Stimulated activated CD8-positive, alpha-beta memory T cell treated with anti-CD3 and anti-CD28 coated beads, Interleukin-7, amount 100 ng/mL, for 24 hours (primary cell): Measurements from ENCODE around the gene PFKM.
"Not testable (repeated sequence)": the region's sequence is repeated elsewhere in the genome, so short reads cannot be mapped to it uniquely, and the experiment has no call there.

ENCODE experiments used
- DNase-seq: peaks from one replicate; pipeline ENCODE4 v3.0.0-alpha.2; 2020; ENCODE audit warnings: low read depth

The PFKM gene

DNA sequence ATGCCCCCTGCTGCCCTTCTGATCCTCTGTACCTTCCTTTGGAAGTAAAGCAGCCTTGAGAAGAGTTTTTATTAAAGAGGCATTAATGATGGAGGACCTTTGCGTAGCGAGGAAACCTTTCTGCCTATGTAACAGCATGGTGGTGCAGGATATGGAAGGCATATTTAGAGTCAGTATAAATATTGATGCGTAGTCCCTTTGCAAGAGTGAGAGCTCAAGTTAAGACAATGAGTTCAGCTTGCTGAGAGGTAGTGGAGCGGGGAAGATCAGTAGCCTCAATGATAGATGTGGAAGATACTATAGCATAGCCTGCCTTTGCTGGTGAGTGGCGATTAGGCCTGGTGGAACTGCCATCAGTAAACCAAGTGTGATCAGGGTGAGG lies 7.9 kb upstream of the PFKM start:
- not testable (repeated sequence) for DNase-seq

DNA sequence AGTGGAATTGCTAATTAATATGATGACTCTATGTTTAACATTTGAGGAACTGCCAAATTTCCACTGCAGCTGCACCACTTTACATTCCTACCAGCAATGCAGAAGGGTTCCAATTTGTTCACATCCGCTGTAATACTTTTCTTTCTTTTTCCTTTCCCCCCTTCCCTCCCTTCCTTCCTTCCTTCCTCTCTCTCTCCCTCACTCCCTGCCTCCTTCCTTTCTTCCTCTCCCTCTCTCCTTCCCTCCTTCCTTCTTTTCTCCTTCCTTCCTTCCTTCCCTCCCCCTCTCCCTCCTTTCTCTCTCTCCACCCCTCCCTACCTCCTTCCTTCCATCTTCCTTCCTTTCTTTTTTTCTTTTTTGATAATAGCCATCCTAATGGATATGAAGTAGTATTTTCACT lies 3.2 kb upstream of the PFKM start:
- no peak for DNase-seq

DNA sequence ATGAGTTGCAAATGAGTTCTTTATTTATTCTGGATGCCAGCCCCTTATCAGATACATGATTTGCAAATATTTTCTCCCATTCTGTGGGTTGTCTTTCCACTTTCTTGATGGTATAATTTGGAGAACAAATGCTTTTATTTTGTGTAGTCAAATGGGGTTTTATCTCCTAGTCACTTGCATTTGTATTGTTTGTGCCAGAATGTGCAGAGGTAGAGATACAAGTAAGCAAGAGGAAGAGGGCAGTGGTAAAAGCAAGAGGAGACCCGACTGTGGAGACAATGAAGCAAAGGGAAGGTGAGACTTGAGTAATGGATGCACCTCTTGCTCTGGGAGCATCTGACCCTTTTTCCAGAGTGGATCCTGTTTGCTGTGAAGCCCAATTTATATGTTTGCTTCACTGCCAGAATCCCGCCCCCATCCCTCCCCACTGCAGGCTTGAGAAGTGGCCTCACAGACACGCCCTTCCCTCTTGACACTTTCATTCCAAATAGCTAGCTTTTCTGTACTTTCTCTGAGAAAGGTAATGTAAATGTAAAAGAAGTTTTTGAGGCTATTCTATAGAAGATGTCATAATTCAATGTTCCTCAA lies 786 bp upstream of the PFKM start:
- no peak for DNase-seq

DNA sequence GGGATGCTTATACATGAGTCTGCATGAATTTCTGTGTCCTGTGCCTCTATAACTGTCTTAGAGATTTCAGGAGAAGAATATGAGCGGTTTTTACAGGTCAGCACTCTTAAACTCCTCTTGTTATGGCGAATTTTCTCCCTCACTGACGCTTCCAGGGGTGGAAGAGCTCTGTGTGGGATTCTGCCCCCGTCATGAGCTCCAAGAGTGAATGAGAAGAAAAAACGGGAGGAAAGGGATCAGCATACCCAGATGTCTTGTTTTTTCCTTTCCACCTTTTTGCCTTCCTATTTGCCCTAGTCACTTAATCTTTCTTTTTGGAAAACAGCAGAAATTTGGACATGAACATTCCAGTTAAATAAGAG lies 651 bp downstream of the PFKM start:
- no peak for DNase-seq

DNA sequence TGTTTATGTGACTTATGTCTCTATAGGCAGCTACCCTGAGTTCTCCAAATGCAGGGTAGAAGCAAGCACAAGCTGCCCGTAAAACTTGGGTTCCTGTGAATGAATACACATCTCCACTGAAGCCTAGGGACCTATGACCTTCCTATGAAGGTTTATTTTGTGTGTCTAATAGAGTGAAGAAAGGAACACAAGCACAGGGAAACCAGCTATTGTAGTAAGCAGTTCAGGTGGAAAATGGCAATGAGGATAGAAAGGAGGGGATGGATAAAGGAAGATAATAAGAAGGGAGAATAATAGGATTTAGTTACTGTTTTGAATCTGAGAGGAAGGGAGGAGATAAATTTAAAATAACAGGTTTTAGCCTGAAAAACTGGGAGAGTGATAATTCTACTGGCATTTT lies 2.4 kb downstream of the PFKM start:
- no peak for DNase-seq

DNA sequence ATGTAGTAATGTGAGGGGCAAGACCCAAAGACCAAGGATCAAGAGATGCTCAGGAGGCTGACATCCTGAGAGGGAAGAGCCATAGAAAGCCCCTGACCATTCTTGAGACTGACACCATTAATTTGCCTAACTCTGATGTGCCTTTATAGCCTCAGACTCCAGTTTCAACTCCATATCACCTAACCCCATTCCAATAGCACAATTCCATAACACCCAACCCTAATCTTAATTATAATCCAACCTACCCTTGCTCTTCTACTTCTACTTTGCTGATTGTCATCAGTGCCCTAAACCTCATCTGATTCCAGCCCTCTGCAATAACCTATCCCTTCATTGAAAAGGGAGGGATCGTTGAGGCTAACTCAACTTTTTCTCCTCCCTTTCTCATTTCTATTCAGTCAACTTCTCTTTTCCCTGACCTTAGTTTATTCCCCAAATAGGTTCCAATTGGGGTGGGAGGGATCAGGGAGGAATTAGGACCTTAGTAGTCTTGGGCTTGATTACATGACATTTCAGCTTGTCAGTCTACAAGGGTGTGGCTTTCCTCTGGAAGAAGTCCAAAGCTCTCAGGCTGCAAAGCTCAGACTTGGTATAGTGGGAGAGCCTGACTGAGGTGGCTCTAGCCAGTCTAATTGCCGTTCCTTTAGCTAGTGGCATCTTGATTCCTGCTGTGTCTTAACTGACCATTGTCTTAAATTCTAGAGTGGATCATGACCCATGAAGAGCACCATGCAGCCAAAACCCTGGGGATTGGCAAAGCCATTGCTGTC lies 3.1 kb downstream of the PFKM start:
- no peak for DNase-seq

DNA sequence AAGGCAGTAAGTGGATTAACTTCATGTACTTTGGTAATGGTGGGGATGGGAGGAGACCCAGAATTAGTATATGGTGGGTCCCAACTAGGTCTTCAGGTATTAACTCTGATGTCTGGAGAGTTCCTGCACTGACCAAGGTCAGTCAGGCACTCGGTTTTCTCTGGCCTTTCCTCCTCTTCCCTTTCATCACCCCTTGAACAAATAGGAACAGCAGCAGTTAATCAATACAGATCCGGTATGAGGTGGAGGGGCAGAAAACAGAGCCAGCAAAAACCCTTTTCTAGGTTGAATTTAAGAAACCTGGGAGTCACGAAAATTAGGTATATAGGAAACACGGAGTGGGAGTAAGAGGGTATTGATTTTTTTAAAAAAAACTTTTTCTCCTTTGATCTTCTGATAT lies 4.0 kb downstream of the PFKM start:
- DNase-seq: no peak

DNA sequence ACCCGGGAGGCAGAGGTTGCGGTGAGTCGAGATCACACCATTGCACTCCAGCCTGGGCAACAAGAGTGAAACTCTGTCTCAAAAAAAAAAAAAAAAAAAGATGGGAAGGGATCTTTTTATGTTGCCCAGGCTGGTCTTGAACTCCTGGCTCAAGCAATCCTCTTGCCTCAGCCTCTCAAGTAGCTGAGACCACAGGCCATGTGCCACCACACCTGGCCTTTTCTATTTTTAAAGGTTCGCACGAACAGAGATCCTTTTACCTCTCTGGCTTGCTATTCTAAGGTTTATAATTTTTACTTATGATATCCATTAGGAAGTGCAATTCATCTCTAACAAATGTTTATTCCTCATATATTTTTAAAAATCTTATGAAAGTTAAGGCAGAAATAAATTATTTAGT lies 6.4 kb downstream of the PFKM start:
- not testable (repeated sequence) for DNase-seq

DNA sequence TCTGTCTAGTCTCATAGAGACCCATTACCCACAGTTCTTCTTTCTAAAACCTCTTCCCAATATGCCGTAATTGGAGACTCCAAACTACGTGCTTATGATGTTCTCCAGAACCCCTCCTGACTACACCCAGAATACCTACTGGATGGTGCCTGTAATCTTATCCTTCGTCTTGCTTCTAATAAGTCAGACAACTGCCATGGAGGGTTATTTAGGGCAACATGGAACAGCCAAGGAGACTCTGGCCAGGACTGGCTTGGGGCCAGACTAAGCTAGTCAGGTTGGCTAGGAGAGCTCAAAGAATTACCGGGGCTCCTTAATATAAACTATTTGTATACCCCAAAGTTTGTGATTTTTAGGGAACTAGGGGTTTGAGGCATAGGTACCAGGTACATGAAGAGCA lies 6.8 kb downstream of the PFKM start:
- no peak for DNase-seq

DNA sequence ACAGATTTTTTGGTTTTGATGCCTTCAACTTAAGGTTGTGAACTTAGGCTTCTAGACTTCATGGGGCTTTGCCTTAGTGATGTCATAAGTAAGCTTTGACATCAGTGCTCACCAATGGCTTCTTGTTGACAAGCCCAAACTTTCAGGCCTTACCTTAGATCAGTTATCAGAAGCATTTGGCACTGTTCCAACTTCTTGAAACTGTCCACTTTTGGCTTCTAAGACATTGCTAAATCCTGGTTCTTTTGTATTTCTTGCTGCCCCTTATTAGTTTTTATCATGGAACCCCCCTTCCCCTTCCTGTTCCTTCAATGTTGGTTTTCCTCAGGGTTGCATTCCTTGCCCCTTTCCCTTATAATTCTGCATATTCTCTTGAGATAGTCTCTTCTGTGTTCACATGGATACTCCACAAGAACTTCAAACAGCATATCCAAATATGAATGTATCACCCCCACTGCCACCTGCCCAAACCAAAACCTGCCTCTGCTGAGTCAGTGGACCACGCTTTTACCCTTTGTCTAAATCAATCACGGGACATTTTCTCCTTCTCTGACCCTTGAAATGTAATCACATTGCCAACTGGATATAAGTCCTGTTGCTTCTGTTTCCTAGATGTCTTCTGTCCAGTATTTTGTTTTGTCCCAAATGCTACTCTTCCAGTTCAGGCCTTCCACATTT lies 7.9 kb downstream of the PFKM start:
- no peak for DNase-seq

DNA sequence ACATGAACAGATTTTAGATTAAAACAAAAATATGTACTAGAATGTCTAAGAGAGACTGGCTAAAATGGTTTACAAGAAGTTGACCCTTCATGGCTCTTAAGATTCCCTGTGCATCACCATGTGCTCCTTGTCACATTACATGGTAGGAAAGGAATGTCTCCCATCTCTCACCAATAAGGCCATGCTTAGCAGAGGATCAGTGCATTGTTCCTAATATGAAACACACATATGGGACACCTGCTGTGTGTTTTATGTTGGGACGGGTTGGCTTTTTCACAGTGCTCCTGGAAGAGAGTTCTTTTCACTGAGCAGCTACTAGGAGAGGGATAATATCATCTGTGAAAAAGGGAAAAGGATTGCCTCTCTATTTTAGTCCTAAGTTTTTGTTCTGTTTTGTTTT lies 9.6 kb downstream of the PFKM start:
- no peak for DNase-seq

DNA sequence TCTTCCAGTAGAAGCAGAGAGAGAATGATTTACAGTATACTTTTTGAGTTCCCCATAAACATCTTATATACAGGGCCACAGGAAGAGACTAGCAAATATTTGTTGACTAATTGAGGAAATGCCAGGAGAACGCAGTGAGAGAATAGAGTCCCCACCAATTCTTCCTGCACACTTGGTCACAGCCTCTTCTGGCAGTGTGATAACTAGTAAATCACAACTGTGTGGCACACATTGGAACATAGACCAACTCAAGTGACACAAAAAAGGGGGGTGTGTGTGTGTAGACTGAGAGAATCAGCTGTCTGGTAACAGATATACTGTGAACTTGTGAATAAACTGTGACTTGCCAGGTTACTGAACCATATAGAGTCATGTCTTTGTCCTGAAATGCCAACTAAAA lies 10.2 kb downstream of the PFKM start:
- no peak for DNase-seq

DNA sequence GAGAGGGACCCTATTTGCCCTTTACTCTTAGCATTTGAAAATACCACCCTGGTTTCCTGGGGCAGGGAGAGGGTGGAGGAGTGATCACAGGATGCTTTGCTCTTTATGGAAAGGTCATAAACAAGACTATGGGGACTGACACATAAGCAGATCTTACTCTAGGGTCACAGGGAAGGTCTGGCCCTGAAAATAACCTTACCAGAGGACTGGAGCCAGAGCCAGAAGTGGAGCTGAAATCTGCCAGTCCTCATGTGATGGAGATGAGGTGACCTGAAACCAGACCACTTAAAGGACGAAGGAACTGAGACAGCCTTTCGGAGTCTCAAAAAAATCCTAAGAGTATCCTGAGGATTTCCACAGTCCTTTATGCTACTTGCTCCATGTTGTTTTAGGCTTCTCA lies 12.4 kb downstream of the PFKM start:
- DNase-seq: no peak

DNA sequence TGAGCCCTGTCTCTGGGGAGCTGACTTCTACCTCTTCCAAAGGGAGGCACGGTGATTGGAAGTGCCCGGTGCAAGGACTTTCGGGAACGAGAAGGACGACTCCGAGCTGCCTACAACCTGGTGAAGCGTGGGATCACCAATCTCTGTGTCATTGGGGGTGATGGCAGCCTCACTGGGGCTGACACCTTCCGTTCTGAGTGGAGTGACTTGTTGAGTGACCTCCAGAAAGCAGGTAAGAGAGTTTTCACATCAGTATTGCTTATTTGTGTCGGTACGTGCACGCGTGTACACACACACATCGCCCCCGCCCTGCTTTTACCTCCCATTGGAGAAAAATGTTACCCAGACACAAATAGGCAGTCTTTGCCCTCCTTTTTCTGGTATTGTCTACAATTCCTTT lies 13.7 kb downstream of the PFKM start:
- no peak for DNase-seq

DNA sequence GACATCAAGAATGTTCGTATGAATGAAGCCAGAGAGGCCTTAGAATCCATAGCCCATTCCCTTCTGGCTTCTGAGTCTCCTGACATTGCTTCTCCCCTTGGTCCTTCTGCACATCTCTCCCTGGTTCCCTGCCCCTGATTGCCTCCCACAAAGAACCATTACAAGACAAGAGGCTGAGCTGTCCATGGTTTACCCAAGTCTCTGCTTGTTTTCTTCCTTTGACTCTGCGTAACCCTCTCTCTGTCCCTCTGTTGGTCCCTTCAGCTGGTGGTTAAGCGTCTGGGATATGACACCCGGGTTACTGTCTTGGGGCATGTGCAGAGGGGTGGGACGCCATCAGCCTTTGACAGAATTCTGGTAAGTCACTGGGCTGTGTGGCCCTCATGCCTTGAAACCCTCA lies 15.9 kb downstream of the PFKM start:
- DNase-seq: no peak

DNA sequence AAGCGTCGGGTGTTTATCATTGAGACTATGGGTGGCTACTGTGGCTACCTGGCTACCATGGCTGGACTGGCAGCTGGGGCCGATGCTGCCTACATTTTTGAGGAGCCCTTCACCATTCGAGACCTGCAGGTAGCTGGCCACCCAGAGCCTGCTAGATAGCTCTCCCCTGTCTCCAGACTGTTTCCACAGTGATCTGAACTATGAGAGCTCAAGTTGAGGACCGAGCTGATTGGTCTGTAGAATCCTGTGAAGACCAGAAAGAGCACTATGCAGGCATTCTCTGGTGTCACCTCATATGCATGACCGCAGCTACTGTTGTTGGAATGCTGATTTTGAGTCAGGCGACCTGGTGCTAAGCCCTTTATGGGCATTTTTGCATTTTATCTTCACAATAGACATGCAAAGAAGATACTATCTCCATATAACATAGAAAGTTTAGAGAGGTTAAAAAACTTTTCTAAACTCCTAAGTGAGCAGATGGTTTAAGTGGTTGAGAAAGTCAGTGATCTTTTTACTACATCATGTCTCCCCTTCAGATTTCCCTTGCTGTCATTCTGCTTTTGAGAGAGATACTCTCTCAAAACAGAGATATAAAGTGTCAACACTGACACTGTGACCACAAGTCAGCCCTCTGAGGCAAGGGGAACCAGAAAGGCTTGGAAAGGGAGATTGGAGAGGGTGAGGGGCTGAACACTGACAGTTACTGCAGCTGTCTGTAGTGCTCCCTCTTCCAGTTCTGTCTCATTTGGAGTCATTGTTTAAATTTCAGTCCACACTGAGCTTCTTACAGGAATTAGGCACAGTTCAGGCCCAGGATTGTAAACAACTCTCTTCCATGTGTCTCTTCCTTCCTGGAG lies 23.9 kb downstream of the PFKM start:
- no peak for DNase-seq

DNA sequence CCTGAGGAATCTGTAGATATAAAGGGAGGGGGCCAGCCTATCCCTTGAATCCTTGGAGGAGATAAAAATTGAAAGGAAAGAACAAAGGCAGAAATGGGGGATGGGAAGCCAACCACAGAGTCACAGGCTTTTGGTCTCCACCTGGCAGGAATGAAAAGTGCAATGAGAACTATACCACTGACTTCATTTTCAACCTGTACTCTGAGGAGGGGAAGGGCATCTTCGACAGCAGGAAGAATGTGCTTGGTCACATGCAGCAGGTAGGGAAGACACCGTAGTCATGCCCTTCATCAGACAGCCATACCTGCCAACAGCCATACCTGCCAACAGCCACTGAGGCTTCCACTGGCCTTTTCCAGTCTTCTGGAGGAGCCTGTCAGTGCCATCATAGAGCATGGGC lies 24.7 kb downstream of the PFKM start:
- no peak for DNase-seq

DNA sequence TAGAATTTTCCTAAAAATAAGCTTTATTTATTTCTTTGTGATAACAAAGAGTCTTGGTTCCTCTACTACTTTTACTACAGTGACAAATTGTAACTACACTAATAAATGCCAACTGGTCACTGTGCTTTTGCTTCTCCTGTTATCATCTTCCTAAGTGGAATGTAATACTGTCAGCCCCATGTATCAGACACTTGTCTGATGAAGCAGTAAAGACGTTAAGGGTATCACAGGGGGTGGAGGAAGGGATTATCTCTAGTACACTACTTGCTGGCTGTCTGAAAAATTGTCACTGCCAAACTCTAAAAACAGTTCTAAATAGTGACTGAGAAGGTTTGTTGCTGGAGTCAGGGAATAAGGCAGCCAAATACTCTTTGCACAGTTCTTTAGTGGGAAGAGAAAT lies 26.8 kb downstream of the PFKM start:
- no peak for DNase-seq

DNA sequence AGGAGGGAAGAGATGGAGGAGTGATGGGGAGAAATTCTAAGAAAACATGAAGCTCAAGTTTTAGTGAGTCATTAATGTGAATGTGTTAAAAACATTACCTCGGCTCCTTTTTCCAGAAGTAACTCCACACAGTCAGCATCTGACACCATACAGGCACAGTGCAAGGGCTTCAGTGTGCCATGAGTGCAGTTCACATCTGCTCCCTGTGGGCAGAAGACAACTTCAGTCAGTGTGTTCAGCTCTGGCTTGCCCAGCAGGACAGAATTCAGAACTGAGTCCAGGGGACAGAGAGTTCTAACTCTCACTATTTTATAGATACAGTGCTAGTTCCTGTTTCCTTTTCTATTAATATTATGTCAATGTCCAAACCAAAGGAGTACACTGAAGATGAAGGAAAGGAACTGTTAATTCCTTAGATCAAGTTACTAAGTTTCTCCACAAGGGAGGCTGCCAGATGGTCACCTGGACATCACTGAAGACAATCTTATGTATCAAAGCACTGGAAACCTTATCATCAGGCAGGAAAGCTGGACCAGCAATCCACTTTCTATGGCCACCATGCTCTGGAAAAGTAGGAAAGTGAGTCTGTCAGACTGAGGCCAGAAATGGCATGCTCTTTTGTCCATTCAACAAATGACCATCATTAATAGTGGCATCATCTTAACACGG lies 32.1 kb downstream of the PFKM start:
- DNase-seq: no peak

DNA sequence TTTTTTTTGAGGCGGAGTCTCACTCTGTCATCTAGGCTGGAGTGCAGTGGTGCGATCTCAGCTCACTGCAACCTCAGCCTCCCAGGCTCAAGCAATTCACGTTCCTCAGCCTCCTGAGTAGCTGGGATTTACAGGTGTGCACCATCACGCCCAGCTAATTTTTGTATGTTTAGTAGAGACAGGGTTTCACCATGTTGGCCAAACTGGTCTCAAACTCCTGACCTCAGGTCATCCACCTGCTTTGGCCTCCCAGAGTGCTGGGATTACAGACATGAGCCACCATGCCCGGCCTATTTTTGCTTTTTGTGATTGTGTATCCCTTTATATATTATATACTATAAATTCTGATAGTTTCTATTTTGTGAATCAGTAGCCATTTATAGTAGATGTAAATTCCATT lies 36.6 kb downstream of the PFKM start:
- not testable (repeated sequence) for DNase-seq

DNA sequence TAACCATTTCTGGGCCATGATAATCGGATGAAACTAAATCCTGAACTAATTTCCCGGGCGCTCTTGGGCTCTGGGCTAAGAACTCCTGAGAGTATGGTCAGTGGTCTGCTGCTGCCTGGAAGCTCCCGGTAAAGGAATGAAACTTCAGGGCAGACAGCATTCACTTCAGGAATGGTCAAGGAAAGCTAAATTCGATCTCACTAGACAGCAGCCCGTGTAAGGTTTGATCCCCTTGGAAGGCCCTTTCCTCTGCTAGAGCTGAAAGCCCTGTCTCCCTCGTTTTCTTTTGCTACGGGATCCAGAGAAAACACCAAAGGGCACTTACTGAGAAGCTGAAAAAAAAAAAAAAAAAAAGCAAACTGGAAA lies 37.5 kb downstream of the PFKM start:
- DNase-seq: no peak
